GM23338 (cell line): ENCODE data around the gene AK4.

ENCODE experiments used
- CTCF ChIP-seq, 2 experiments: fragments of 200-600 bp in 1 of 2; sonication (generic) in 1 of 2; conservative IDR thresholded peaks; 2 replicates each; pipeline versions ENCODE4 v1.5.1 to v1.6.1; 2016 to 2017; ENCODE audit warnings: antibody characterized with exemption in 2 of 2, low read depth in 2 of 2, mild to moderate bottlenecking in 2 of 2, moderate library complexity in 1 of 2
- EZH2 ChIP-seq: fragments of 200-600 bp; sonication (generic); IDR thresholded peaks from one replicate; pipeline ENCODE4 v1.8.0; 2017; ENCODE audit warnings: antibody characterized with exemption, mild to moderate bottlenecking, low read depth; ENCODE audit not compliant: unreplicated experiment
- EZH2phosphoT487 ChIP-seq: fragments of 200-600 bp; sonication (generic); IDR thresholded peaks from one replicate; pipeline ENCODE4 v1.8.1; 2018; ENCODE audit warnings: antibody characterized with exemption; ENCODE audit not compliant: unreplicated experiment
- JUNB ChIP-seq: IDR thresholded peaks from one replicate; pipeline ENCODE4 v1.6.1; 2016; ENCODE audit warnings: antibody characterized with exemption; ENCODE audit not compliant: unreplicated experiment
- POLR2AphosphoS5 ChIP-seq: IDR thresholded peaks from 2 replicates; pipeline ENCODE4 v1.6.1; 2016; ENCODE audit warnings: antibody characterized with exemption, low read depth
- REST ChIP-seq: IDR thresholded peaks from one replicate; pipeline ENCODE4 v1.6.1; 2018; ENCODE audit warnings: antibody characterized with exemption; ENCODE audit not compliant: unreplicated experiment

DNA sequence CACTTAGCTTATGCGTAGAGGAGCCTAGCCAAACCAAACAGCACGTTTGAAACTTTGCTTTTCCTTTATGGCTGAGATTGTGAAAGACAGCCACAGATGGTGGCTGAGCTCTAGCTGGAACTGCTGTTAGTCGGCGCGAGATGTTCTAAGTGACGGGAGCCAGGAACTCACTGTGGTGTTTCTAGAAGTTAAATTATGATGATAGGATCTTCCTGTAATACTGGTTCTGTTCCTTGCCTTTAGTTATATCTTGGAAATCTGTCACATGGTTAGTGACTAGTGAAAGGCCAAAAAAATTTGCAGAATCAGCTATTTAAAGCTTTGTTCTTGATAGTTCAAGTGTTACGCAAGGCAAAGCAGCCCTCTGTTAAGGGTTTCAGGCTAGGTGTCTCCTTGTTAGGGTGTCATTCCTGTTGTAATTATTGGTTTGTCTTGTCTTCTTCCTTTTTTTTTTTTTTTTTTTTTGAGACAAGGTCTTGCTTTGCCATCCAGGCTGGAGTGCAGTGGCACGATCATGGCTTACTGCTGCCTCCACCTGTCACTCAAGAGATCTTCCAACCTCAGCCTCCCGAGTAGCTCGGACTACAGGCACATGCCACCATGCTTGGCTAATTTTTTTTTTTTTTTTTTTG lies 22.6 kb downstream of the AK4 start:
- TF ChIP-seq CTCF (conservative IDR thresholded peaks at IDR 0.05; ENCODE audit: low read depth in 2 of 2), result no peak
- no peak for TF ChIP-seq JUNB
- TF ChIP-seq POLR2AphosphoS5, result no peak
- no peak for TF ChIP-seq EZH2
- TF ChIP-seq REST, result no peak
- no peak for TF ChIP-seq EZH2phosphoT487
